Measurements from ENCODE around the gene ABCD1. TPM values are rescaled to one million over a fixed set of nuclear protein-coding genes. Genes with fewer than 3 reads are reported as not detected.

ABCD1 gene
- total RNA-seq, 6 experiments from 2014 or later: 8.0 to 20.8 (median 10.9) TPM

DNA sequence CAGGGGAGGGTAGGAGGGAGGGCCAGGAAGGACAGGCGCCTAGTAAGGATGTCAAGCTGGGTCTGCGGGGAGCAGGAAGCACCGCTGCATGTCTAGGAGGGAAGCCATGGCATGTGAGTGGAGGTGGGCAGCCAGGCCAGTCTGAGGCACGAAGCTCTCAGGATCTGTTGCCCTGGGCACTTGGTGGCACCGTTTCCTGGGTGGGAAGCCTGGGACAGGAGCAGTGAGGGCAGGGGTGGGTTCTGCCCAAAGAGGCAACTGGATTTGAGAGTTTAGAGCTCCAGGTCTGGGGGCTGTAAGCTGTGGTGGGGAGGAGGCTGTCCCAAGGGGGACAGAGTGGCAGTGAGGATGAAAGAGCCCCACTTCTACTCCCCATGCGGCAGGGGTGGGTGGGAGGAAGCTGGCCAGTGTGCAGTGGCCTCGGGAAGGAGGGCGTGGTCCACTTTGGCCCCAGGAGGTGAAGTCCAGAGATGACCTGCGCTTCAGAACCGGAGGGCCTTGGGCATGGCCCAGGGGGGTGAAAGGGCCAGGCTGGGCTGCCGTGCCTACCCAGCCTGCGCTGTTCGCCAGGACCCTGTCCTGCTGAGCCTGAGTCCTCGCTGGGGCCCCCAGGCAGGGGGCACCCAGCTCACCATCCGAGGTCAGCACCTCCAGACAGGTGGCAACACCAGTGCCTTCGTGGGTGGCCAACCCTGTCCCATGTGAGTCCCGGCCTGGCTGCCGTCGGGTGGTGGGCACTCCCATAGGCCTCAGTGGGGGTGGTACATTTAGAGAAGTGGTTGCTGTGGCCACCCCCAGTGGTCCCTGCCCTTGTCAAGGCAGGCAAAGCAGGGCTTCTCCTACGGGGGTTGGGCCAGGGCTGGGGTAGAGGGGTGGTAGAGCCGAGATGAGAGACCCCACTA is 47.9 kb downstream of the ABCD1 start:
- peak in 2 of 3 donors; percentile 14 to 40 for DNase-seq
- H3K36me3 ChIP-seq: no peaks in the 10 kb centered on the region
- H3K9me3 ChIP-seq: no peaks in the 10 kb centered on the region
- no peak overlapping the region for H3K4me3 ChIP-seq
- intact Hi-C loops (cut with DNase I): no loop called here
- no peaks in the 10 kb centered on the region for H3K27me3 ChIP-seq
- 67% methylated on average over 3 of the region's 21 CpGs for WGBS (ENCODE audit: insufficient coverage, low coverage, low lambda C conversion rate, missing lambda C conversion rate)
- no peak overlapping the region for H3K27ac ChIP-seq
- ATAC-seq: no peak
- TF ChIP-seq, protein P1, sequence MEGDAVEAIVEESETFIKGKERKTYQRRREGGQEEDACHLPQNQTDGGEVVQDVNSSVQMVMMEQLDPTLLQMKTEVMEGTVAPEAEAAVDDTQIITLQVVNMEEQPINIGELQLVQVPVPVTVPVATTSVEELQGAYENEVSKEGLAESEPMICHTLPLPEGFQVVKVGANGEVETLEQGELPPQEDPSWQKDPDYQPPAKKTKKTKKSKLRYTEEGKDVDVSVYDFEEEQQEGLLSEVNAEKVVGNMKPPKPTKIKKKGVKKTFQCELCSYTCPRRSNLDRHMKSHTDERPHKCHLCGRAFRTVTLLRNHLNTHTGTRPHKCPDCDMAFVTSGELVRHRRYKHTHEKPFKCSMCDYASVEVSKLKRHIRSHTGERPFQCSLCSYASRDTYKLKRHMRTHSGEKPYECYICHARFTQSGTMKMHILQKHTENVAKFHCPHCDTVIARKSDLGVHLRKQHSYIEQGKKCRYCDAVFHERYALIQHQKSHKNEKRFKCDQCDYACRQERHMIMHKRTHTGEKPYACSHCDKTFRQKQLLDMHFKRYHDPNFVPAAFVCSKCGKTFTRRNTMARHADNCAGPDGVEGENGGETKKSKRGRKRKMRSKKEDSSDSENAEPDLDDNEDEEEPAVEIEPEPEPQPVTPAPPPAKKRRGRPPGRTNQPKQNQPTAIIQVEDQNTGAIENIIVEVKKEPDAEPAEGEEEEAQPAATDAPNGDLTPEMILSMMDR (IDR thresholded peaks at IDR 0.05): no peak
- no peak for TF ChIP-seq POLR2A (IDR thresholded peaks at IDR 0.05)
- H3K4me1 ChIP-seq: no peaks in the 10 kb centered on the region

DNA sequence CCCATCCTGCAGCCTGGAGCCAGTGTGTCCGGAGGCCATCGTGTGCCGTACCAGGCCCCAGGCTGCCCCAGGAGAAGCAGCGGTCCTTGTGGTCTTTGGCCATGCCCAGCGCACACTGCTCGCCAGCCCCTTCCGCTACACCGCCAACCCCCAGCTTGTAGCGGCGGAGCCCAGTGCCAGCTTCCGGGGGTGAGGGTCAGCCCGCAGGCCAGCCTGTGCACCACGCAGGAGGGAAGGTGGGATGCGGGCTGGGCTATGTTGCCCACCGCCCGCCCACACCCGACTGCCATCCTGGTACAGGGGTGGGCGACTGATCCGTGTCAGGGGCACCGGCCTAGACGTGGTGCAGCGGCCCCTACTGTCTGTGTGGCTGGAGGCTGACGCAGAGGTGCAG is 48.6 kb downstream of the ABCD1 start:
- H3K4me1 ChIP-seq: no peaks in the 10 kb centered on the region
- no peak for TF ChIP-seq POLR2A (IDR thresholded peaks at IDR 0.05)
- 80% methylated on average over 4 of the region's 23 CpGs for WGBS (ENCODE audit: insufficient coverage, low coverage, low lambda C conversion rate, missing lambda C conversion rate)
- H3K9me3 ChIP-seq: no peaks in the 10 kb centered on the region
- peak in 2 of 3 donors; percentile 8 to 48 for DNase-seq
- intact Hi-C loops (cut with DNase I): no loop called here
- ATAC-seq: no peak
- no peaks in the 10 kb centered on the region for H3K27me3 ChIP-seq
- no peak overlapping the region for H3K4me3 ChIP-seq
- no peak overlapping the region for H3K27ac ChIP-seq
- no peaks in the 10 kb centered on the region for H3K36me3 ChIP-seq

DNA sequence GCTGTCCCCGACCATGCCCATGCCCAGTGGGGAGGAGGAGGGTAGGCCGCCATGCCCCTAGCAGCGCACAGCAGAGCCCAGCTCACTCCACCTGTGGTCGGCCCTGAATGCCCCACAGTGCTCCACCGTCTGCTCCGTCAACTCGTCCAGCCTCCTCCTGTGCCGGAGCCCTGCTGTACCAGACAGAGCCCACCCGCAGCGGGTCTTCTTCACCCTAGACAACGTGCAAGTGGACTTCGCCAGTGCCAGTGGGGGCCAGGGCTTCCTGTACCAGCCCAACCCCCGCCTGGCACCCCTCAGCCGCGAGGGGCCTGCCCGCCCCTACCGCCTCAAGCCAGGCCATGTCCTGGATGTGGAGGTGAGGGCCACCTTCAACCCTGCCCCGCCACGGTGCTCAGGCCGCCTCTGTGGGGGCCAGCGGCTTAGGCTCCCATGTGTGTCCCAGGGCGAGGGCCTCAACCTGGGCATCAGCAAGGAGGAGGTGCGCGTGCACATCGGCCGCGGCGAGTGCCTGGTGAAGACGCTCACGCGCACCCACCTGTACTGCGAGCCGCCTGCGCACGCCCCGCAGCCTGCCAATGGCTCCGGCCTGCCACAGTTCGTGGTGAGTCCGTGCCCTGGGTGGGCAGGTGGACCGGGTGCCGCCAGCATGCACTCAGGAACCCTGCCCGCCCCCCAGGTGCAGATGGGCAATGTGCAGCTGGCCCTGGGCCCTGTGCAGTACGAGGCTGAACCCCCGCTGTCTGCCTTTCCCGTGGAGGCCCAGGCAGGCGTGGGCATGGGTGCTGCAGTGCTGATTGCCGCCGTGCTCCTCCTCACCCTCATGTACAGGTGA is 49.3 kb downstream of the ABCD1 start:
- no CpG with 5 or more reads among the region's 48 CpGs for WGBS (ENCODE audit: insufficient coverage, low coverage, low lambda C conversion rate, missing lambda C conversion rate)
- no peaks in the 10 kb centered on the region for H3K36me3 ChIP-seq
- H3K27me3 ChIP-seq: no peaks in the 10 kb centered on the region
- TF ChIP-seq, protein P1 (IDR thresholded peaks at IDR 0.05): no peak
- no peak for TF ChIP-seq POLR2A (IDR thresholded peaks at IDR 0.05)
- no peak overlapping the region for H3K27ac ChIP-seq
- H3K9me3 ChIP-seq: no peaks in the 10 kb centered on the region
- no peaks in the 10 kb centered on the region for H3K4me1 ChIP-seq
- DNase-seq (peak in 2 of 3 donors; percentile 19 to 51), ATAC-seq (no peak)
- no peak overlapping the region for H3K4me3 ChIP-seq
- intact Hi-C loops (cut with DNase I): no loop called here

DNA sequence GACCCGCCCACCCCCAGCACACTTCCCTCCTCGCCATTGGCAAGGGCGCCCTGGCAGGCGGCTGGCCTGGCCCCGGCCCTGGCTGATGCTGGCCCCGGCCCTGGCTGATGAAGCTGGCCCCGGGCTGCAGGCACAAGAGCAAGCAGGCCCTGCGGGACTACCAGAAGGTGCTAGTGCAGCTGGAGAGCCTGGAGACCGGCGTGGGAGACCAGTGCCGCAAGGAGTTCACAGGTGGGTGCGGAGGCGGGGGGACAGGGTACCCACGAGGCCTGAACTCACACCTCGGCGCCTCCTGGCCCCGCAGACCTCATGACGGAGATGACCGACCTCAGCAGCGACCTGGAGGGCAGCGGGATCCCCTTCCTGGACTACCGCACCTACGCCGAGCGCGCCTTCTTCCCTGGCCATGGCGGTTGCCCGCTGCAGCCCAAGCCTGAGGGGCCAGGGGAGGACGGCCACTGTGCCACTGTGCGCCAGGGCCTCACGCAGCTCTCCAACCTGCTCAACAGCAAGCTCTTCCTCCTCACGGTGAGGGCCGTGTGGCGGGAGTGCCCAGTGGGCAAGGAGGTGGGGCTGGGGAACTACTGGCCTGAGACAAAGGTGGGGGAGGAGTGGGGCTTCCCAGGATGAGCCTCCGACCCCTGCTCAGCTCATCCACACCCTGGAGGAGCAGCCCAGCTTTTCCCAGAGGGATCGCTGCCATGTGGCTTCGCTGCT is 50.1 kb downstream of the ABCD1 start:
- ATAC-seq: no peak
- peak in 2 of 3 donors; percentile 14 to 56 for DNase-seq
- 100% methylated on average over 1 of the region's 37 CpGs for WGBS (ENCODE audit: insufficient coverage, low coverage, low lambda C conversion rate, missing lambda C conversion rate)
- no peaks in the 10 kb centered on the region for H3K27me3 ChIP-seq
- no peaks in the 10 kb centered on the region for H3K9me3 ChIP-seq
- H3K4me1 ChIP-seq: no peaks in the 10 kb centered on the region
- no peak overlapping the region for H3K4me3 ChIP-seq
- H3K36me3 ChIP-seq: no peaks in the 10 kb centered on the region
- TF ChIP-seq POLR2A (IDR thresholded peaks at IDR 0.05): no peak
- TF ChIP-seq, protein P1 (IDR thresholded peaks at IDR 0.05): no peak
- no peak overlapping the region for H3K27ac ChIP-seq
- intact Hi-C loops (cut with DNase I): no loop called here
